GM12878 (cell line): ENCODE results near the gene ZNF800. TPM values are rescaled to one million over a fixed set of nuclear protein-coding genes. Genes with fewer than 3 reads are reported as not detected.

Source experiments
- DPF2 ChIP-seq: fragments of 450-650 bp; IDR thresholded peaks from 2 replicates; pipeline ENCODE4 v1.6.1; 2017; ENCODE audit warnings: mild to moderate bottlenecking
- FOXK2 ChIP-seq: fragments of 450-650 bp; IDR thresholded peaks from 2 replicates; pipeline ENCODE4 v1.6.1; 2017; ENCODE audit warnings: mild to moderate bottlenecking, moderate library complexity
- HDAC2 ChIP-seq: fragments of 200-600 bp; sonication (generic); IDR thresholded peaks from 2 replicates; pipeline ENCODE4 v1.6.1; 2017
- IKZF1 ChIP-seq: fragments of 450-650 bp; conservative IDR thresholded peaks from 2 replicates; pipeline ENCODE4 v1.6.1; 2017; ENCODE audit warnings: antibody characterized with exemption, mild to moderate bottlenecking
- IKZF2 ChIP-seq, 2 experiments: fragments of 450-650 bp; IDR thresholded peaks; 2 replicates each; pipeline ENCODE4 v1.6.1; 2017; ENCODE audit warnings: mild to moderate bottlenecking in 2 of 2, moderate library complexity in 2 of 2
- JUNB ChIP-seq: IDR thresholded peaks from 2 replicates; pipeline ENCODE4 v1.6.1; 2016; ENCODE audit warnings: antibody characterized with exemption, mild to moderate bottlenecking
- MEF2A ChIP-seq: IDR thresholded peaks from 2 replicates; pipeline ENCODE4 v1.6.1; 2011; ENCODE audit warnings: low read depth, mild to moderate bottlenecking, low read length, moderate library complexity; ENCODE audit not compliant: insufficient read depth
- NFIC ChIP-seq: IDR thresholded peaks from 2 replicates; pipeline ENCODE4 v1.6.1; 2012; ENCODE audit warnings: low read depth, mild to moderate bottlenecking, inconsistent platforms, low read length, moderate library complexity
- PAX8 ChIP-seq: fragments of 450-650 bp; IDR thresholded peaks from 2 replicates; pipeline ENCODE4 v1.6.1; 2017; ENCODE audit warnings: mild to moderate bottlenecking, moderate library complexity
- POU2F2 ChIP-seq: IDR thresholded peaks from 3 replicates; pipeline ENCODE4 v1.6.1; 2011; ENCODE audit warnings: low read depth, mild to moderate bottlenecking, low read length, borderline replicate concordance
- SUPT20H ChIP-seq: IDR thresholded peaks from 2 replicates; pipeline ENCODE4 v1.6.1; 2011; ENCODE audit warnings: low read depth, mild to moderate bottlenecking, low read length, moderate library complexity, borderline replicate concordance; ENCODE audit not compliant: control insufficient read depth
- ZNF217 ChIP-seq: fragments of 450-650 bp; IDR thresholded peaks from 2 replicates; pipeline ENCODE4 v1.6.1; 2017; ENCODE audit warnings: antibody characterized with exemption, mild to moderate bottlenecking
- ZNF24 ChIP-seq: fragments of 450-650 bp; IDR thresholded peaks from 2 replicates; pipeline ENCODE4 v1.6.1; 2017; ENCODE audit warnings: antibody characterized with exemption, mild to moderate bottlenecking
- polyA plus RNA-seq, 11 experiments: library from polyadenylated mRNA; depleted of rRNA in 4 of 11; unstranded in 6 of 11; stranded (reverse) in 5 of 11; fragments of >200 nt; fragmentation: Nextera tagmentation in 4 of 11; fragmentation: Illumina TruSeq in 1 of 11; extraction: Ambion mirVana in 4 of 11; extraction: Trizol in 1 of 11; gene quantifications; 1 replicate in 1 of 11; 2 replicates in 10 of 11; pipeline versions ENCODE4 v1.2.1 to v1.2.3, GENCODE V29; 2011 to 2016; ENCODE audit warnings: inconsistent platforms in 2 of 11, missing spikeins in 2 of 11, low read depth in 1 of 11
- total RNA-seq, 4 experiments: library from RNA; depleted of rRNA in 3 of 4; stranded (reverse); fragments of >200 nt in 3 of 4; fragmentation: Illumina TruSeq in 1 of 4; extraction: Trizol in 1 of 4; gene quantifications; 2 replicates each; pipeline versions ENCODE4 v1.2.1 to v1.2.3, GENCODE V29; 2013 to 2021
- TF ChIP-seq, protein P1 (sequence below): fragments of 450-650 bp; IDR thresholded peaks from 2 replicates; pipeline ENCODE4 v1.6.1; 2017; ENCODE audit warnings: low read depth, mild to moderate bottlenecking, moderate library complexity
- TF ChIP-seq, protein P2 (sequence below): IDR thresholded peaks from 2 replicates; pipeline ENCODE4 v1.6.1; 2011; ENCODE audit warnings: borderline replicate concordance, low read depth, mild to moderate bottlenecking, moderate library complexity, mixed read lengths, low read length; ENCODE audit not compliant: insufficient read depth; ENCODE audit errors: extremely low read length
- TF ChIP-seq, protein P3 (sequence below): IDR thresholded peaks from 2 replicates; pipeline ENCODE4 v1.6.1; 2011; ENCODE audit warnings: low read depth, mild to moderate bottlenecking, low read length, moderate library complexity, borderline replicate concordance; ENCODE audit errors: extremely low read depth
- TF ChIP-seq, protein P4 (sequence below): fragments of 150-350 bp; IDR thresholded peaks from 2 replicates; pipeline ENCODE4 v1.6.1; 2016; ENCODE audit warnings: low read depth, low read length
- TF ChIP-seq, protein P5 (sequence below): IDR thresholded peaks from 2 replicates; pipeline ENCODE4 v1.6.1; 2012; ENCODE audit warnings: mild to moderate bottlenecking, low read depth, low read length
- TF ChIP-seq, protein P6 (sequence below): fragments of 450-650 bp; IDR thresholded peaks from 2 replicates; pipeline ENCODE4 v1.6.1; 2017; ENCODE audit warnings: mild to moderate bottlenecking

The ZNF800 gene
- total and polyA plus RNA-seq, 10 of the 15 experiments (the other 5 are each of a cell fraction or from before 2014, with no cell fraction given) = 6.8 to 33.9 (median 23.8) TPM

DNA sequence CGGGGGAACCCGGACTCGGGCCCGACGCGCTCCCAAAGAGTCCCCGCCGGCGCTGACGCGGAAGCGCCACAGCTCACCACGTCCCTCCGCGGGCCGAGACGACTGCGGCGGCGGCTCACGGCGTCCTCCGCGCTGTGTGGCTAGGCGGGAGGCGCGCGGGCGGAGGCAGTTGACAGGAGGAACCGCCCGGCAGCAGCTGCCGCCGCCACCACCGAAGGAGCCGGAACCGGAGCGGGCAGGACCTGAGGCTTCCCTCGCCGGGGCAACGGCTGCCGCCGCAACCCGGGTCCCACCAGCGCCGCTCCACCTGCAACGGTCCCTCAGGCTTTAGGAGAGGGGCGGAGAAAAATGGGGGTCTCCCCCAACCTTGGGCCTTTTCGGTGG lies 334 bp downstream of the ZNF800 start (continued):
- TF ChIP-seq, protein P1, sequence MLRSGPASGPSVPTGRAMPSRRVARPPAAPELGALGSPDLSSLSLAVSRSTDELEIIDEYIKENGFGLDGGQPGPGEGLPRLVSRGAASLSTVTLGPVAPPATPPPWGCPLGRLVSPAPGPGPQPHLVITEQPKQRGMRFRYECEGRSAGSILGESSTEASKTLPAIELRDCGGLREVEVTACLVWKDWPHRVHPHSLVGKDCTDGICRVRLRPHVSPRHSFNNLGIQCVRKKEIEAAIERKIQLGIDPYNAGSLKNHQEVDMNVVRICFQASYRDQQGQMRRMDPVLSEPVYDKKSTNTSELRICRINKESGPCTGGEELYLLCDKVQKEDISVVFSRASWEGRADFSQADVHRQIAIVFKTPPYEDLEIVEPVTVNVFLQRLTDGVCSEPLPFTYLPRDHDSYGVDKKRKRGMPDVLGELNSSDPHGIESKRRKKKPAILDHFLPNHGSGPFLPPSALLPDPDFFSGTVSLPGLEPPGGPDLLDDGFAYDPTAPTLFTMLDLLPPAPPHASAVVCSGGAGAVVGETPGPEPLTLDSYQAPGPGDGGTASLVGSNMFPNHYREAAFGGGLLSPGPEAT = no peak
- TF ChIP-seq HDAC2 (no peak), ZNF217 (no peak), ZNF24 (no peak), IKZF1 (peak; percentile 8), MEF2A (0 out of 2 replicates have a peak, but pooled peaks have one; percentile 11), DPF2 (peak; percentile 44; the same call in 1 of the 2 replicates), IKZF2 (IDR thresholded peaks at IDR 0.05) (no peak), FOXK2 (no peak), NFIC (no peak), JUNB (no peak), PAX8 (no peak), SUPT20H (no peak), POU2F2 (peak; percentile 72; the same call in 1 of the 3 replicates)
- TF ChIP-seq, protein P2, sequence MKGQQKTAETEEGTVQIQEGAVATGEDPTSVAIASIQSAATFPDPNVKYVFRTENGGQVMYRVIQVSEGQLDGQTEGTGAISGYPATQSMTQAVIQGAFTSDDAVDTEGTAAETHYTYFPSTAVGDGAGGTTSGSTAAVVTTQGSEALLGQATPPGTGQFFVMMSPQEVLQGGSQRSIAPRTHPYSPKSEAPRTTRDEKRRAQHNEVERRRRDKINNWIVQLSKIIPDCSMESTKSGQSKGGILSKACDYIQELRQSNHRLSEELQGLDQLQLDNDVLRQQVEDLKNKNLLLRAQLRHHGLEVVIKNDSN = no peak
- TF ChIP-seq, protein P3, sequence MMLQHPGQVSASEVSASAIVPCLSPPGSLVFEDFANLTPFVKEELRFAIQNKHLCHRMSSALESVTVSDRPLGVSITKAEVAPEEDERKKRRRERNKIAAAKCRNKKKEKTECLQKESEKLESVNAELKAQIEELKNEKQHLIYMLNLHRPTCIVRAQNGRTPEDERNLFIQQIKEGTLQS = no peak
- TF ChIP-seq, protein P4, sequence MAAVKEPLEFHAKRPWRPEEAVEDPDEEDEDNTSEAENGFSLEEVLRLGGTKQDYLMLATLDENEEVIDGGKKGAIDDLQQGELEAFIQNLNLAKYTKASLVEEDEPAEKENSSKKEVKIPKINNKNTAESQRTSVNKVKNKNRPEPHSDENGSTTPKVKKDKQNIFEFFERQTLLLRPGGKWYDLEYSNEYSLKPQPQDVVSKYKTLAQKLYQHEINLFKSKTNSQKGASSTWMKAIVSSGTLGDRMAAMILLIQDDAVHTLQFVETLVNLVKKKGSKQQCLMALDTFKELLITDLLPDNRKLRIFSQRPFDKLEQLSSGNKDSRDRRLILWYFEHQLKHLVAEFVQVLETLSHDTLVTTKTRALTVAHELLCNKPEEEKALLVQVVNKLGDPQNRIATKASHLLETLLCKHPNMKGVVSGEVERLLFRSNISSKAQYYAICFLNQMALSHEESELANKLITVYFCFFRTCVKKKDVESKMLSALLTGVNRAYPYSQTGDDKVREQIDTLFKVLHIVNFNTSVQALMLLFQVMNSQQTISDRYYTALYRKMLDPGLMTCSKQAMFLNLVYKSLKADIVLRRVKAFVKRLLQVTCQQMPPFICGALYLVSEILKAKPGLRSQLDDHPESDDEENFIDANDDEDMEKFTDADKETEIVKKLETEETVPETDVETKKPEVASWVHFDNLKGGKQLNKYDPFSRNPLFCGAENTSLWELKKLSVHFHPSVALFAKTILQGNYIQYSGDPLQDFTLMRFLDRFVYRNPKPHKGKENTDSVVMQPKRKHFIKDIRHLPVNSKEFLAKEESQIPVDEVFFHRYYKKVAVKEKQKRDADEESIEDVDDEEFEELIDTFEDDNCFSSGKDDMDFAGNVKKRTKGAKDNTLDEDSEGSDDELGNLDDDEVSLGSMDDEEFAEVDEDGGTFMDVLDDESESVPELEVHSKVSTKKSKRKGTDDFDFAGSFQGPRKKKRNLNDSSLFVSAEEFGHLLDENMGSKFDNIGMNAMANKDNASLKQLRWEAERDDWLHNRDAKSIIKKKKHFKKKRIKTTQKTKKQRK = no peak
- TF ChIP-seq, protein P5, sequence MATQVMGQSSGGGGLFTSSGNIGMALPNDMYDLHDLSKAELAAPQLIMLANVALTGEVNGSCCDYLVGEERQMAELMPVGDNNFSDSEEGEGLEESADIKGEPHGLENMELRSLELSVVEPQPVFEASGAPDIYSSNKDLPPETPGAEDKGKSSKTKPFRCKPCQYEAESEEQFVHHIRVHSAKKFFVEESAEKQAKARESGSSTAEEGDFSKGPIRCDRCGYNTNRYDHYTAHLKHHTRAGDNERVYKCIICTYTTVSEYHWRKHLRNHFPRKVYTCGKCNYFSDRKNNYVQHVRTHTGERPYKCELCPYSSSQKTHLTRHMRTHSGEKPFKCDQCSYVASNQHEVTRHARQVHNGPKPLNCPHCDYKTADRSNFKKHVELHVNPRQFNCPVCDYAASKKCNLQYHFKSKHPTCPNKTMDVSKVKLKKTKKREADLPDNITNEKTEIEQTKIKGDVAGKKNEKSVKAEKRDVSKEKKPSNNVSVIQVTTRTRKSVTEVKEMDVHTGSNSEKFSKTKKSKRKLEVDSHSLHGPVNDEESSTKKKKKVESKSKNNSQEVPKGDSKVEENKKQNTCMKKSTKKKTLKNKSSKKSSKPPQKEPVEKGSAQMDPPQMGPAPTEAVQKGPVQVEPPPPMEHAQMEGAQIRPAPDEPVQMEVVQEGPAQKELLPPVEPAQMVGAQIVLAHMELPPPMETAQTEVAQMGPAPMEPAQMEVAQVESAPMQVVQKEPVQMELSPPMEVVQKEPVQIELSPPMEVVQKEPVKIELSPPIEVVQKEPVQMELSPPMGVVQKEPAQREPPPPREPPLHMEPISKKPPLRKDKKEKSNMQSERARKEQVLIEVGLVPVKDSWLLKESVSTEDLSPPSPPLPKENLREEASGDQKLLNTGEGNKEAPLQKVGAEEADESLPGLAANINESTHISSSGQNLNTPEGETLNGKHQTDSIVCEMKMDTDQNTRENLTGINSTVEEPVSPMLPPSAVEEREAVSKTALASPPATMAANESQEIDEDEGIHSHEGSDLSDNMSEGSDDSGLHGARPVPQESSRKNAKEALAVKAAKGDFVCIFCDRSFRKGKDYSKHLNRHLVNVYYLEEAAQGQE = 0 out of 2 replicates have a peak, but pooled peaks have one; percentile 21
- TF ChIP-seq, protein P6, sequence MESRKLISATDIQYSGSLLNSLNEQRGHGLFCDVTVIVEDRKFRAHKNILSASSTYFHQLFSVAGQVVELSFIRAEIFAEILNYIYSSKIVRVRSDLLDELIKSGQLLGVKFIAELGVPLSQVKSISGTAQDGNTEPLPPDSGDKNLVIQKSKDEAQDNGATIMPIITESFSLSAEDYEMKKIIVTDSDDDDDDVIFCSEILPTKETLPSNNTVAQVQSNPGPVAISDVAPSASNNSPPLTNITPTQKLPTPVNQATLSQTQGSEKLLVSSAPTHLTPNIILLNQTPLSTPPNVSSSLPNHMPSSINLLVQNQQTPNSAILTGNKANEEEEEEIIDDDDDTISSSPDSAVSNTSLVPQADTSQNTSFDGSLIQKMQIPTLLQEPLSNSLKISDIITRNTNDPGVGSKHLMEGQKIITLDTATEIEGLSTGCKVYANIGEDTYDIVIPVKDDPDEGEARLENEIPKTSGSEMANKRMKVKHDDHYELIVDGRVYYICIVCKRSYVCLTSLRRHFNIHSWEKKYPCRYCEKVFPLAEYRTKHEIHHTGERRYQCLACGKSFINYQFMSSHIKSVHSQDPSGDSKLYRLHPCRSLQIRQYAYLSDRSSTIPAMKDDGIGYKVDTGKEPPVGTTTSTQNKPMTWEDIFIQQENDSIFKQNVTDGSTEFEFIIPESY = no peak
